ENCODE results near the gene CARMIL3. TPM values are rescaled to one million over a fixed set of nuclear protein-coding genes. Genes with fewer than 3 reads are reported as not detected.

Gene CARMIL3
- total RNA-seq, 1 experiment from 2014 or later, result 0.33 TPM

- peaks cover 26% of the 10 kb centered on the region for H3K36me3 Mint-ChIP-seq (ENCODE audit: insufficient read depth, unreplicated experiment)
- TF ChIP-seq CTCF (IDR thresholded peaks at IDR 0.05; ENCODE audit: unreplicated experiment), result no peak
- no peak for DNase-seq
- no peak overlapping the region for H3K27ac Mint-ChIP-seq (ENCODE audit: unreplicated experiment)
- BruUV-seq (replicated peaks), result no TSS peak
- intact Hi-C loops (cut with micrococcal nuclease; ENCODE audit: unreplicated experiment), result no loop called here
- no peaks in the 10 kb centered on the region for H3K9me3 Mint-ChIP-seq (ENCODE audit: low read depth, unreplicated experiment)
- CTCF ChIA-PET, result interaction anchor here (3.6 kb wide), 1 partner anchor 13 kb away, joined by 45 read pairs; the partner anchor contains the start of gene PCK2
- no peak overlapping the region for H3K4me3 Mint-ChIP-seq (ENCODE audit: low read depth, unreplicated experiment)
- H3K4me1 Mint-ChIP-seq (ENCODE audit: low read depth, unreplicated experiment), result peaks cover 5% of the 10 kb centered on the region
- H3K27me3 Mint-ChIP-seq (ENCODE audit: unreplicated experiment), result no peaks in the 10 kb centered on the region
These were observed 55.0 kb downstream of the CARMIL3 start for GRCh38 chr14:24106672-24107271.

GRCh38 chr14:24108336-24108874 is 56.6 kb downstream of the CARMIL3 start:
- intact Hi-C loops (cut with micrococcal nuclease; ENCODE audit: unreplicated experiment), result loop anchor here (1.0 kb wide), 1 partner anchor 50 kb away; no protein-coding TSS in a partner anchor
- Mint-ChIP-seq H3K36me3 (ENCODE audit: insufficient read depth, unreplicated experiment) (peaks cover 16% of the 10 kb centered on the region), H3K4me1 (ENCODE audit: low read depth, unreplicated experiment) (peaks cover 5% of the 10 kb centered on the region), H3K27ac (ENCODE audit: unreplicated experiment) (no peak overlapping the region), H3K4me3 (ENCODE audit: low read depth, unreplicated experiment) (no peak overlapping the region), H3K27me3 (ENCODE audit: unreplicated experiment) (no peaks in the 10 kb centered on the region), H3K9me3 (ENCODE audit: low read depth, unreplicated experiment) (no peaks in the 10 kb centered on the region)
- no TSS peak for BruUV-seq (replicated peaks)
- CTCF ChIA-PET, result interaction anchor here (0.6 to 3.6 kb wide), 13 partner anchors 11 to 134 kb away, joined by 3 to 64 read pairs (median 5); partner anchors contain the start of genes EMC9, IRF9, MDP1 and PCK2
- DNase-seq, result no peak
- TF ChIP-seq CTCF (IDR thresholded peaks at IDR 0.05; ENCODE audit: unreplicated experiment), result no peak

GRCh38 chr14:24110060-24110459 is 58.3 kb downstream of the CARMIL3 start:
- Mint-ChIP-seq H3K4me3 (ENCODE audit: low read depth, unreplicated experiment) (no peak overlapping the region), H3K4me1 (ENCODE audit: low read depth, unreplicated experiment) (peaks cover 5% of the 10 kb centered on the region), H3K9me3 (ENCODE audit: low read depth, unreplicated experiment) (no peaks in the 10 kb centered on the region), H3K36me3 (ENCODE audit: insufficient read depth, unreplicated experiment) (peaks cover 17% of the 10 kb centered on the region), H3K27ac (ENCODE audit: unreplicated experiment) (no peak overlapping the region), H3K27me3 (ENCODE audit: unreplicated experiment) (no peaks in the 10 kb centered on the region)
- DNase-seq, result peak; percentile 48
- BruUV-seq (replicated peaks), result no TSS peak
- intact Hi-C loops (cut with micrococcal nuclease; ENCODE audit: unreplicated experiment), result no loop called here
- no peak for TF ChIP-seq CTCF (IDR thresholded peaks at IDR 0.05; ENCODE audit: unreplicated experiment)
- CTCF ChIA-PET, result interaction anchor here (1.1 to 3.6 kb wide), 5 partner anchors 16 to 53 kb away, joined by 3 to 64 read pairs (median 6); partner anchors contain the start of genes EMC9, IRF9, PCK2 and PSME1

- H3K36me3 Mint-ChIP-seq (ENCODE audit: insufficient read depth, unreplicated experiment), result peaks cover 22% of the 10 kb centered on the region
- no peak overlapping the region for H3K4me3 Mint-ChIP-seq (ENCODE audit: low read depth, unreplicated experiment)
- no peaks in the 10 kb centered on the region for H3K27me3 Mint-ChIP-seq (ENCODE audit: unreplicated experiment)
- peaks cover 9% of the 10 kb centered on the region for H3K4me1 Mint-ChIP-seq (ENCODE audit: low read depth, unreplicated experiment)
- no peak for TF ChIP-seq CTCF (IDR thresholded peaks at IDR 0.05; ENCODE audit: unreplicated experiment)
- intact Hi-C loops (cut with micrococcal nuclease; ENCODE audit: unreplicated experiment), result no loop called here
- H3K9me3 Mint-ChIP-seq (ENCODE audit: low read depth, unreplicated experiment), result no peaks in the 10 kb centered on the region
- no peak for DNase-seq
- H3K27ac Mint-ChIP-seq (ENCODE audit: unreplicated experiment), result no peak overlapping the region
- BruUV-seq (replicated peaks), result no TSS peak
- CTCF ChIA-PET, result interaction anchor here (1.1 to 3.6 kb wide), 5 partner anchors 17 to 53 kb away, joined by 3 to 64 read pairs (median 6); partner anchors contain the start of genes EMC9, IRF9, PCK2 and PSME1
These were observed 58.7 kb downstream of the CARMIL3 start for GRCh38 chr14:24110523-24110922.

Data from Calu3 (cell line).